IMR-90 (cell line): Measurements from ENCODE around the gene CLEC17A. TPM values are rescaled to one million over a fixed set of nuclear protein-coding genes. Genes with fewer than 3 reads are reported as not detected.

Experiments
- ATAC-seq: fragments of 200-7000 bp; cut with Tn5 transposase; 2 replicates; pipeline ENCODE4 v1.9.1; 2020; ENCODE audit warnings: low read depth, mild to moderate bottlenecking, moderate library complexity
- BruUV-seq: library from RNA; stranded (reverse); fragments of 400-500 nt; replicated peaks from 2 replicates; lab custom pipeline; 2021; lab: Mats Ljungman, UMichigan
- CTCF ChIA-PET: fragments of 300-600 bp; formaldehyde crosslinking; extraction: SDS; loops from one replicate; lab custom pipeline; 2021; ENCODE audit warnings: antibody characterized with exemption; lab: Yijun Ruan, JAX
- POLR2A ChIA-PET: fragments of 300-600 bp; sonication (Branson Sonifier 250); formaldehyde crosslinking; loops from one replicate; lab custom pipeline; 2022; ENCODE audit warnings: antibody characterized with exemption; ENCODE audit not compliant: unreplicated experiment; lab: Charles Lee
- DNase-seq: peaks from one replicate; pipeline ENCODE4 v3.0.0; 2013
- H2AFZ ChIP-seq: replicated peaks from 2 replicates; pipeline ENCODE3; 2013; ENCODE audit warnings: low read length, mild to moderate bottlenecking; ENCODE audit not compliant: poor library complexity
- H2AK5ac ChIP-seq: 2 replicates; pipeline ENCODE4 v1.6.1; 2013; ENCODE audit warnings: low read depth, low read length, inconsistent platforms
- H2AK9ac ChIP-seq: replicated peaks from 2 replicates; pipeline ENCODE3; 2013; ENCODE audit warnings: mild to moderate bottlenecking, low read depth, low read length, moderate library complexity; ENCODE audit not compliant: poor library complexity
- H2BK120ac ChIP-seq: 2 replicates; pipeline ENCODE4 v1.6.1; 2013; ENCODE audit warnings: low read depth, low read length, inconsistent platforms
- H2BK15ac ChIP-seq: 3 replicates; pipeline ENCODE4 v1.6.1; 2013; ENCODE audit warnings: low read depth, low read length, inconsistent platforms
- H2BK20ac ChIP-seq: 2 replicates; pipeline ENCODE4 v1.6.1; 2013; ENCODE audit warnings: low read depth, mild to moderate bottlenecking, inconsistent platforms, low read length, moderate library complexity
- H2BK5ac ChIP-seq: 2 replicates; pipeline ENCODE4 v1.6.1; 2013; ENCODE audit warnings: mild to moderate bottlenecking, low read depth, low read length, inconsistent platforms; ENCODE audit not compliant: poor library complexity, severe bottlenecking
- H3K14ac ChIP-seq: replicated peaks from 2 replicates; pipeline ENCODE4 v1.6.1; 2013; ENCODE audit warnings: low read depth, low read length, inconsistent platforms
- H3K18ac ChIP-seq: 2 replicates; pipeline ENCODE4 v1.6.1; 2013; ENCODE audit warnings: low read depth, low read length, control low read depth
- H3K23ac ChIP-seq: 2 replicates; pipeline ENCODE4 v1.6.1; 2013; ENCODE audit warnings: low read depth, low read length, inconsistent platforms
- H3K27ac ChIP-seq: 2 replicates; pipeline ENCODE4 v1.5.1; 2013; ENCODE audit warnings: mild to moderate bottlenecking, control low read depth, low read length; ENCODE audit not compliant: insufficient read depth
- H3K27me3 ChIP-seq: 2 replicates; pipeline ENCODE4 v1.6.1; 2013; ENCODE audit warnings: low read length; ENCODE audit not compliant: control insufficient read depth, insufficient read depth
- H3K36me3 ChIP-seq: 2 replicates; pipeline ENCODE4 v1.6.1; 2013; ENCODE audit warnings: low read length, mixed read lengths; ENCODE audit not compliant: control insufficient read depth, insufficient read depth
- H3K4ac ChIP-seq: 2 replicates; pipeline ENCODE4 v1.6.1; 2013; ENCODE audit warnings: low read depth, low read length, inconsistent platforms
- H3K4me1 ChIP-seq: 2 replicates; pipeline ENCODE4 v1.6.1; 2013; ENCODE audit warnings: low read length, mixed read lengths; ENCODE audit not compliant: control insufficient read depth, insufficient read depth
- H3K4me2 ChIP-seq: 2 replicates; pipeline ENCODE4 v1.6.1; 2013; ENCODE audit warnings: low read depth, mild to moderate bottlenecking, control low read depth, low read length, moderate library complexity
- H3K4me3 ChIP-seq: 2 replicates; pipeline ENCODE4 v1.5.1; 2013; ENCODE audit warnings: low read depth, mild to moderate bottlenecking, control low read depth, low read length, moderate library complexity; ENCODE audit not compliant: insufficient read depth
- H3K56ac ChIP-seq: 2 replicates; pipeline ENCODE4 v1.6.1; 2013; ENCODE audit warnings: low read length, inconsistent platforms; ENCODE audit not compliant: insufficient read depth; ENCODE audit errors: extremely low read depth
- H3K79me1 ChIP-seq, 2 experiments: 2 replicates each; pipeline ENCODE4 v1.6.1; 2013; ENCODE audit warnings: low read length in 2 of 2, inconsistent platforms in 1 of 2, low read depth in 1 of 2
- H3K9ac ChIP-seq: 2 replicates; pipeline ENCODE4 v1.6.1; 2013; ENCODE audit warnings: low read depth, low read length, control low read depth
- H3K9me1 ChIP-seq: 2 replicates; pipeline ENCODE4 v1.6.1; 2013; ENCODE audit warnings: low read length, inconsistent platforms; ENCODE audit not compliant: insufficient read depth
- H3K9me3 ChIP-seq: 2 replicates; pipeline ENCODE4 v1.6.1; 2013; ENCODE audit warnings: low read length; ENCODE audit not compliant: control insufficient read depth, insufficient read depth
- H4K20me1 ChIP-seq: 2 replicates; pipeline ENCODE4 v1.6.1; 2013; ENCODE audit warnings: low read length, inconsistent platforms; ENCODE audit not compliant: insufficient read depth
- H4K5ac ChIP-seq: 2 replicates; pipeline ENCODE4 v1.6.1; 2013; ENCODE audit warnings: mild to moderate bottlenecking, low read depth, low read length, control low read depth
- H4K8ac ChIP-seq, 2 experiments: 2 replicates each; pipeline ENCODE4 v1.6.1; 2013; ENCODE audit warnings: low read depth in 2 of 2, low read length in 2 of 2, control low read depth in 1 of 2, inconsistent platforms in 1 of 2
- H4K91ac ChIP-seq: 2 replicates; pipeline ENCODE4 v1.6.1; 2013; ENCODE audit warnings: low read depth, low read length, inconsistent platforms; ENCODE audit not compliant: insufficient read depth
- BHLHE40 ChIP-seq: fragments of 150-350 bp; IDR thresholded peaks from 2 replicates; pipeline ENCODE4 v1.6.1; 2016; ENCODE audit warnings: mild to moderate bottlenecking, low read depth, low read length
- CEBPB ChIP-seq: IDR thresholded peaks from 2 replicates; pipeline ENCODE4 v1.6.1; 2012; ENCODE audit warnings: low read depth, low read length, improper control_type of control experiment
- MAZ ChIP-seq: IDR thresholded peaks from 2 replicates; pipeline ENCODE4 v1.6.1; 2012; ENCODE audit warnings: low read depth, mild to moderate bottlenecking, low read length, improper control_type of control experiment, moderate library complexity, borderline replicate concordance
- MXI1 ChIP-seq: IDR thresholded peaks from 2 replicates; pipeline ENCODE4 v1.6.1; 2012; ENCODE audit warnings: low read depth, mild to moderate bottlenecking, low read length, moderate library complexity, borderline replicate concordance
- POLR2A ChIP-seq: IDR thresholded peaks from 2 replicates; pipeline ENCODE4 v1.6.1; 2012; ENCODE audit warnings: mild to moderate bottlenecking, low read depth, low read length
- RAD21 ChIP-seq: IDR thresholded peaks from 2 replicates; pipeline ENCODE4 v1.6.1; 2012; ENCODE audit warnings: low read length, improper control_type of control experiment
- RFX5 ChIP-seq: IDR thresholded peaks from 2 replicates; pipeline ENCODE4 v1.8.0; 2012; ENCODE audit warnings: low read depth, mild to moderate bottlenecking, low read length, moderate library complexity
- WGBS, 2 experiments: methylation state at CpG; one replicate each; pipeline versions ENCODE4 v1.1.5 to v1.1.7; 2013; ENCODE audit warnings: missing lambda C conversion rate in 2 of 2; ENCODE audit not compliant: insufficient read length in 1 of 2; ENCODE audit errors: extremely low coverage in 2 of 2; 5-methylcytosine and 5-hydroxymethylcytosine counted together
- dilution Hi-C: fragments of 300-500 bp; cut with HindIII; formaldehyde crosslinking; loops from one replicate; pipeline ENCODE4 v1.14.3; 2018; ENCODE audit warnings: low sequenced_read_pairs; ENCODE audit not compliant: unreplicated experiment
- in situ Hi-C: fragments of 300-500 bp; cut with MboI; formaldehyde crosslinking; loops from 3 replicates; pipeline ENCODE4 v1.14.3; 2019; ENCODE audit warnings: low sequenced_read_pairs, inconsistent platforms, mixed read lengths
- intact Hi-C: fragments of 100-400 bp; cut with micrococcal nuclease; formaldehyde crosslinking; loops from 2 replicates; pipeline ENCODE4 v1.10.0; 2022
- polyA plus RNA-seq, 3 experiments: library from polyadenylated mRNA; depleted of rRNA; stranded (reverse); fragments of >200 nt; gene quantifications; 2 replicates each; pipeline ENCODE4 v1.2.3, GENCODE V29; 2012; ENCODE audit warnings: low replicate concordance in 1 of 3
- total RNA-seq: library from RNA; depleted of rRNA; stranded (reverse); fragments of >200 nt; gene quantifications from 2 replicates; pipeline ENCODE4 v1.2.3, GENCODE V29; 2012
- TF ChIP-seq, protein P1 (sequence below): fragments of 150-350 bp; IDR thresholded peaks from 2 replicates; pipeline ENCODE4 v1.6.1; 2016; ENCODE audit warnings: low read depth, mild to moderate bottlenecking, low read length, moderate library complexity, borderline replicate concordance

The CLEC17A gene
- total and polyA plus RNA-seq, 2 of the 4 experiments (the other 2 are of a cell fraction): 0.05 TPM; not detected in 1

DNA sequence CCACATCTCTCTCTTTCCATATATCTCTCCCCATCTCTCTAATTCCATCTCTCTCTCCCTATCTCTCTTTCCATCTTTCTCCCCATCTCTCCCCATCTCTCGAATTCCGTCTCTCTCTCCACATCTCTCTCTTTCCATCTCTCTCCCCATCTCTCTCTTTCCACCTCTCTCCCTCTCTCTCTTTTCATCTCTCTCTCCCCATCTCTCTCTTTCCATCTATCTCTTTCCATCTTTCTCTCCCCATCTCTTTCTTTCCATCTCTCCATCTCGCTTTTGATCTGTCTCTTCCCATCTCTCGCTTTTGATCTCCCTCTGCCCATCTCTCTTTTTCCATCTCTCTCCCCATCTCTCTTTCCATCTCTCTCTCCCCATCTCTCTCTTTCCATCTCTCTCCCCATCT, 66.1 kb downstream of the CLEC17A start:
- WGBS, 2 experiments: 39 to 92% methylated on average over 3 to 4 of the region's 4 CpGs
- no peak overlapping the region for H3K27ac ChIP-seq
- DNase-seq (no peak), ATAC-seq (no peak)
- H3K9me3 ChIP-seq: no peaks in the 10 kb centered on the region; the same call in 1 of the 2 replicates
- no peak overlapping the region for H2BK15ac ChIP-seq
- no peak overlapping the region for H3K14ac ChIP-seq
- in situ Hi-C loops: no loop called here
- H2BK120ac ChIP-seq: no peak overlapping the region
- H3K56ac ChIP-seq: no peak overlapping the region
- H4K91ac ChIP-seq: no peak overlapping the region
- ChIA-PET POLR2A (no interaction called here), CTCF (no interaction called here)
- H3K4me3 ChIP-seq: no peak overlapping the region
- no peak overlapping the region for H2BK20ac ChIP-seq
- H4K20me1 ChIP-seq: no peaks in the 10 kb centered on the region
- H3K18ac ChIP-seq: no peak overlapping the region
- H2BK5ac ChIP-seq: no peak overlapping the region
- intact Hi-C loops: no loop called here
- H3K36me3 ChIP-seq: no peaks in the 10 kb centered on the region
- no TSS peak for BruUV-seq
- TF ChIP-seq, protein P1, sequence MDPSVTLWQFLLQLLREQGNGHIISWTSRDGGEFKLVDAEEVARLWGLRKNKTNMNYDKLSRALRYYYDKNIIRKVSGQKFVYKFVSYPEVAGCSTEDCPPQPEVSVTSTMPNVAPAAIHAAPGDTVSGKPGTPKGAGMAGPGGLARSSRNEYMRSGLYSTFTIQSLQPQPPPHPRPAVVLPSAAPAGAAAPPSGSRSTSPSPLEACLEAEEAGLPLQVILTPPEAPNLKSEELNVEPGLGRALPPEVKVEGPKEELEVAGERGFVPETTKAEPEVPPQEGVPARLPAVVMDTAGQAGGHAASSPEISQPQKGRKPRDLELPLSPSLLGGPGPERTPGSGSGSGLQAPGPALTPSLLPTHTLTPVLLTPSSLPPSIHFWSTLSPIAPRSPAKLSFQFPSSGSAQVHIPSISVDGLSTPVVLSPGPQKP: no peak
- no peak for TF ChIP-seq MAZ
- no peak for TF ChIP-seq RFX5
- TF ChIP-seq BHLHE40: no peak
- no peak for TF ChIP-seq MXI1
- TF ChIP-seq POLR2A: no peak
- no peak for TF ChIP-seq RAD21
- TF ChIP-seq CEBPB: no peak
- no peak overlapping the region for H2AK5ac ChIP-seq
- no peak overlapping the region for H2AK9ac ChIP-seq
- H4K8ac ChIP-seq: no peak overlapping the region
- no peaks in the 10 kb centered on the region for H3K9me1 ChIP-seq
- no peak overlapping the region for H2AFZ ChIP-seq
- dilution Hi-C loops: no loop called here
- H3K4me2 ChIP-seq: no peak overlapping the region
- no peak overlapping the region for H3K9ac ChIP-seq
- H3K4me1 ChIP-seq: no peaks in the 10 kb centered on the region
- H3K79me1 ChIP-seq: no peaks in the 10 kb centered on the region
- H3K27me3 ChIP-seq: no peaks in the 10 kb centered on the region
- H3K4ac ChIP-seq: no peak overlapping the region
- H3K23ac ChIP-seq: no peak overlapping the region
- H4K5ac ChIP-seq: no peak overlapping the region
